GM12878 (cell line): ENCODE data around the gene GNGT2. TPM values are rescaled to one million over a fixed set of nuclear protein-coding genes. Genes with fewer than 3 reads are reported as not detected.

Source experiments
- ATAC-seq: fragments of 200-7000 bp; cut with Tn5 transposase; 3 replicates; pipeline ENCODE4 v1.9.1; 2020; ENCODE audit warnings: mild to moderate bottlenecking, moderate library complexity
- BruUV-seq: library from RNA; stranded (reverse); fragments of 400-500 nt; replicated peaks from 2 replicates; lab custom pipeline; 2021; lab: Mats Ljungman, UMichigan
- CTCF ChIA-PET: fragments of 300-600 bp; sonication (Branson Sonifier 250); formaldehyde crosslinking; extraction: SDS; loops from one replicate; lab custom pipeline; 2021; ENCODE audit warnings: inconsistent platforms; lab: Yijun Ruan, JAX
- POLR2A ChIA-PET: fragments of 350-600 bp; formaldehyde crosslinking; extraction: SDS; loops from one replicate; lab custom pipeline; 2021; ENCODE audit warnings: inconsistent platforms; lab: Charles Lee
- RAD21 ChIA-PET: fragments of 300-600 bp; sonication (Branson Sonifier 250); formaldehyde crosslinking; loops from one replicate; lab custom pipeline; 2023; ENCODE audit warnings: antibody characterized with exemption; ENCODE audit not compliant: unreplicated experiment; lab: Charles Lee
- SMC1A ChIA-PET: fragments of 300-600 bp; sonication (Branson Sonifier 250); formaldehyde crosslinking; loops from one replicate; lab custom pipeline; 2023; ENCODE audit not compliant: unreplicated experiment, uncharacterized antibody; lab: Charles Lee
- DNase-seq: peaks from one replicate; pipeline ENCODE4 v3.0.0-alpha.2; 2011; ENCODE audit warnings: low read depth, low spot score
- FAIRE-seq: peaks from 3 replicates; lab custom pipeline; 2011; peaks lifted over from hg19 to GRCh38; lab: Jason Lieb, UNC
- H2AFZ ChIP-seq: 2 replicates; pipeline ENCODE4 v1.6.0; 2011; ENCODE audit warnings: low read depth, low read length, control low read depth; ENCODE audit not compliant: control insufficient read depth
- H3K27ac ChIP-seq: 2 replicates; pipeline ENCODE4 v1.5.1; 2011; ENCODE audit warnings: control low read depth; ENCODE audit not compliant: control insufficient read depth, insufficient read depth
- H3K27me3 ChIP-seq, 2 experiments: replicated peaks in 1 of 2; 2 replicates each; pipeline versions ENCODE4 v1.6.0 to v1.6.1; 2011; ENCODE audit warnings: low read length in 1 of 2; ENCODE audit not compliant: control insufficient read depth in 2 of 2, insufficient read depth in 2 of 2
- H3K36me3 ChIP-seq, 2 experiments: 2 replicates each; pipeline ENCODE4 v1.5.1; 2011; ENCODE audit warnings: low read length in 1 of 2; ENCODE audit not compliant: control insufficient read depth in 2 of 2, insufficient read depth in 2 of 2
- H3K4me1 ChIP-seq: 2 replicates; pipeline ENCODE4 v1.6.1; 2011; ENCODE audit warnings: mild to moderate bottlenecking, low read length, moderate library complexity, mixed read lengths; ENCODE audit not compliant: control insufficient read depth, insufficient read depth
- H3K4me2 ChIP-seq: 2 replicates; pipeline ENCODE4 v1.6.0; 2011; ENCODE audit warnings: control low read depth; ENCODE audit not compliant: control insufficient read depth, insufficient read depth
- H3K4me3 ChIP-seq: fragments of 200-600 bp; sonication (generic); 2 replicates; pipeline ENCODE4 v1.5.1; 2016
- H3K79me2 ChIP-seq: 2 replicates; pipeline ENCODE4 v1.6.0; 2011; ENCODE audit warnings: low read length; ENCODE audit not compliant: control insufficient read depth, insufficient read depth
- H3K9ac ChIP-seq: 2 replicates; pipeline ENCODE4 v1.8.0; 2011; ENCODE audit warnings: low read length, control low read depth, mixed read lengths; ENCODE audit not compliant: control insufficient read depth, insufficient read depth
- H3K9me3 ChIP-seq: replicated peaks from 3 replicates; pipeline ENCODE4 v1.5.1; 2011; ENCODE audit warnings: mild to moderate bottlenecking, low read length; ENCODE audit not compliant: control insufficient read depth, insufficient read depth
- H4K20me1 ChIP-seq: 2 replicates; pipeline ENCODE4 v1.6.0; 2011; ENCODE audit not compliant: control insufficient read depth, insufficient read depth
- CHD1 ChIP-seq: IDR thresholded peaks from 2 replicates; pipeline ENCODE4 v1.6.1; 2012; ENCODE audit warnings: low read depth, low read length, improper control_type of control experiment
- ESRRA ChIP-seq: IDR thresholded peaks from 2 replicates; pipeline ENCODE4 v1.6.1; 2012; ENCODE audit warnings: mild to moderate bottlenecking, low read length, improper control_type of control experiment
- GABPA ChIP-seq: IDR thresholded peaks from 2 replicates; pipeline ENCODE4 v1.6.1; 2014; ENCODE audit warnings: antibody characterized with exemption, low read depth, mild to moderate bottlenecking, inconsistent platforms
- GATAD2B ChIP-seq: fragments of 450-650 bp; conservative IDR thresholded peaks from 2 replicates; pipeline ENCODE4 v1.6.1; 2017; ENCODE audit warnings: low read depth, mild to moderate bottlenecking, moderate library complexity
- IKZF1 ChIP-seq: fragments of 450-650 bp; conservative IDR thresholded peaks from 2 replicates; pipeline ENCODE4 v1.6.1; 2017; ENCODE audit warnings: antibody characterized with exemption, mild to moderate bottlenecking
- MEF2A ChIP-seq: IDR thresholded peaks from 2 replicates; pipeline ENCODE4 v1.6.1; 2011; ENCODE audit warnings: low read depth, mild to moderate bottlenecking, low read length, moderate library complexity; ENCODE audit not compliant: insufficient read depth
- PBX3 ChIP-seq: IDR thresholded peaks from 2 replicates; pipeline ENCODE4 v1.6.1; 2011; ENCODE audit warnings: mild to moderate bottlenecking, low read depth, low read length, moderate library complexity; ENCODE audit not compliant: insufficient replicate concordance
- PKNOX1 ChIP-seq: fragments of 450-650 bp; IDR thresholded peaks from 2 replicates; pipeline ENCODE4 v1.6.1; 2016; ENCODE audit warnings: mild to moderate bottlenecking
- RAD21 ChIP-seq: IDR thresholded peaks from 2 replicates; pipeline ENCODE4 v1.6.1; 2011; ENCODE audit warnings: mild to moderate bottlenecking, low read depth, low read length, moderate library complexity; ENCODE audit not compliant: insufficient read depth
- RBBP5 ChIP-seq: fragments of 200-600 bp; sonication (generic); conservative IDR thresholded peaks from 2 replicates; pipeline ENCODE4 v1.6.1; 2016
- RELA ChIP-seq: fragments of 450-650 bp; IDR thresholded peaks from 2 replicates; pipeline ENCODE4 v1.8.0; 2014; ENCODE audit warnings: borderline replicate concordance; ENCODE audit not compliant: partially characterized antibody
- SMC3 ChIP-seq: IDR thresholded peaks from 2 replicates; pipeline ENCODE4 v1.6.1; 2011; ENCODE audit warnings: low read length, improper control_type of control experiment, borderline replicate concordance
- SRF ChIP-seq, 2 experiments: IDR thresholded peaks; 2 replicates each; pipeline ENCODE4 v1.6.1; 2011; ENCODE audit warnings: low read depth in 2 of 2, low read length in 2 of 2, mild to moderate bottlenecking in 1 of 2, moderate library complexity in 1 of 2
- WGBS: methylation state at CpG from one replicate; pipeline ENCODE4 v1.1.6; 2016; ENCODE audit warnings: low lambda C conversion rate; ENCODE audit not compliant: insufficient replicate concordance, insufficient coverage; ENCODE audit errors: missing lambda C conversion rate; 5-methylcytosine and 5-hydroxymethylcytosine counted together
- in situ Hi-C: fragments of 300-500 bp; cut with MboI; formaldehyde crosslinking; loops from 9 replicates; pipeline ENCODE4 v1.14.3; 2018; ENCODE audit warnings: mixed read lengths
- intact Hi-C: fragments of 100-400 bp; cut with micrococcal nuclease; formaldehyde crosslinking; loops from one replicate; pipeline ENCODE4 v1.14.2; 2022; ENCODE audit not compliant: unreplicated experiment
- polyA plus RNA-seq, 11 experiments: library from polyadenylated mRNA; depleted of rRNA in 4 of 11; unstranded in 6 of 11; stranded (reverse) in 5 of 11; fragments of >200 nt; fragmentation: Nextera tagmentation in 4 of 11; fragmentation: Illumina TruSeq in 1 of 11; extraction: Ambion mirVana in 4 of 11; extraction: Trizol in 1 of 11; gene quantifications; 1 replicate in 1 of 11; 2 replicates in 10 of 11; pipeline versions ENCODE4 v1.2.1 to v1.2.3, GENCODE V29; 2011 to 2016; ENCODE audit warnings: inconsistent platforms in 2 of 11, missing spikeins in 2 of 11, low read depth in 1 of 11
- total RNA-seq, 4 experiments: library from RNA; depleted of rRNA in 3 of 4; stranded (reverse); fragments of >200 nt in 3 of 4; fragmentation: Illumina TruSeq in 1 of 4; extraction: Trizol in 1 of 4; gene quantifications; 2 replicates each; pipeline versions ENCODE4 v1.2.1 to v1.2.3, GENCODE V29; 2013 to 2021

The GNGT2 gene
- total and polyA plus RNA-seq, 10 of the 15 experiments (the other 5 are each of a cell fraction or from before 2014, with no cell fraction given), result 15.3 to 60.4 (median 32.0) TPM

GRCh38 chr17:49162866-49163265, 47.5 kb downstream of the GNGT2 start:
- no peak for DNase-seq
- Histone ChIP-seq H3K9me3 (no peaks in the 10 kb centered on the region), H3K4me1 (no peaks in the 10 kb centered on the region), H3K4me3 (no peak overlapping the region), H4K20me1 (no peaks in the 10 kb centered on the region), H3K4me2 (no peak overlapping the region), H3K27me3 (no peaks in the 10 kb centered on the region; a peak in 2 of 4 replicates), H3K79me2 (no peaks in the 10 kb centered on the region), H2AFZ (no peak overlapping the region), H3K27ac (no peak overlapping the region), H3K9ac (no peak overlapping the region), H3K36me3 (no peaks in the 10 kb centered on the region)
- in situ Hi-C loops (no loop called here), intact Hi-C loops (no loop called here)
- ATAC-seq, result no peak
- ChIA-PET RAD21 (no interaction called here), POLR2A (no interaction called here), SMC1A (no interaction called here), CTCF (no interaction called here)
- no peak for TF ChIP-seq MEF2A
- no peak for TF ChIP-seq PKNOX1
- TF ChIP-seq RELA, result no peak
- TF ChIP-seq GATAD2B, result no peak
- BruUV-seq, result no TSS peak
- 4% methylated on average over 4 of the region's 4 CpGs for WGBS
- FAIRE-seq, result no peak

GRCh38 chr17:49157784-49158183, 52.6 kb downstream of the GNGT2 start:
- Histone ChIP-seq H3K36me3 (no peaks in the 10 kb centered on the region), H3K4me3 (no peak overlapping the region), H3K27me3 (peaks cover 0 to 2% of the 10 kb centered on the region in 2 experiments; a peak in 2 of 4 replicates), H3K4me2 (no peak overlapping the region), H2AFZ (no peak overlapping the region), H3K79me2 (no peaks in the 10 kb centered on the region), H4K20me1 (no peaks in the 10 kb centered on the region), H3K27ac (no peak overlapping the region), H3K9me3 (no peaks in the 10 kb centered on the region), H3K9ac (no peak overlapping the region), H3K4me1 (no peaks in the 10 kb centered on the region)
- no peak for ATAC-seq
- DNase-seq, result no peak
- ChIA-PET POLR2A (interaction anchor here (0.5 kb wide), 1 partner anchor 128 kb away, joined by 4 read pairs; no protein-coding TSS in a partner anchor), RAD21 (interaction anchor here (1.3 kb wide), 1 partner anchor 71 kb away, joined by 6 read pairs; no protein-coding TSS in a partner anchor), CTCF (interaction anchor here (1.4 kb wide), 1 partner anchor 45 kb away, joined by 3 read pairs; no protein-coding TSS in a partner anchor), SMC1A (no interaction called here)
- no peak for FAIRE-seq
- in situ Hi-C loops (no loop called here), intact Hi-C loops (no loop called here)
- 48% methylated on average over 8 of the region's 8 CpGs for WGBS
- TF ChIP-seq PBX3, result no peak
- no peak for TF ChIP-seq GABPA
- TF ChIP-seq RBBP5, result no peak
- TF ChIP-seq CHD1, result no peak
- no peak for TF ChIP-seq SRF (IDR thresholded peaks at IDR 0.05; ENCODE audit: low read depth in 2 of 2, low read length in 2 of 2)
- no peak for TF ChIP-seq IKZF1
- no peak for TF ChIP-seq ESRRA
- no peak for TF ChIP-seq RAD21
- no peak for TF ChIP-seq SMC3
- BruUV-seq, result no TSS peak
